Stomach (tissue), 9 donors: ENCODE results near the gene FAAP100. TPM values are rescaled to one million over a fixed set of nuclear protein-coding genes. Genes with fewer than 3 reads are reported as not detected.

Experiments
- DNase-seq, 2 donors: peaks; one replicate each; pipeline versions ENCODE4 v3.0.0 to v3.0.0-alpha.2; 2013 to 2019
- H3K27ac ChIP-seq, 5 donors: fragments of 200-600 bp in 4 of 5; sonication (generic) in 4 of 5; one replicate each; pipeline ENCODE4 v1.5.1; 2013 to 2019; ENCODE audit warnings: mild to moderate bottlenecking in 1 of 5, moderate library complexity in 1 of 5
- H3K27me3 ChIP-seq, 3 donors: fragments of 200-600 bp; sonication (generic); one replicate each; pipeline ENCODE4 v1.5.1; 2017 to 2019; ENCODE audit warnings: mixed run types in 1 of 3
- H3K36me3 ChIP-seq, 4 donors: fragments of 200-600 bp; sonication (generic); 1 replicate in 3 of 4; 2 replicates in 1 of 4; pipeline ENCODE4 v1.5.1; 2016 to 2019
- H3K4me1 ChIP-seq, 4 donors: fragments of 200-600 bp; sonication (generic); one replicate each; pipeline ENCODE4 v1.5.1; 2016 to 2019
- H3K4me3 ChIP-seq, 4 donors: fragments of 200-600 bp; sonication (generic) in 3 of 4; one replicate each; pipeline ENCODE4 v1.5.1; 2016 to 2019; ENCODE audit warnings: mild to moderate bottlenecking in 1 of 4
- H3K9me3 ChIP-seq, 4 donors: fragments of 200-600 bp; sonication (generic); one replicate each; pipeline ENCODE4 v1.5.1; 2016 to 2019
- CTCF ChIP-seq, 7 experiments: fragments of 450-650 bp in 4 of 7; fragments of 200-600 bp in 3 of 7; sonication (generic) in 3 of 7; IDR thresholded peaks; one replicate each; pipeline ENCODE4 v1.5.1; 2016 to 2019; ENCODE audit warnings: antibody characterized with exemption in 7 of 7, control low read depth in 2 of 7, mild to moderate bottlenecking in 1 of 7
- EP300 ChIP-seq: sonication (generic); formaldehyde crosslinking; IDR thresholded peaks from one replicate; pipeline ENCODE4 v1.6.1; 2017; ENCODE audit warnings: antibody characterized with exemption
- POLR2A ChIP-seq, 4 donors: fragments of 450-650 bp; IDR thresholded peaks; one replicate each; pipeline ENCODE4 v1.6.1; 2016; ENCODE audit warnings: antibody characterized with exemption in 4 of 4, control low read depth in 2 of 4, mild to moderate bottlenecking in 1 of 4, moderate library complexity in 1 of 4
- POLR2AphosphoS5 ChIP-seq, 3 donors: sonication (generic); formaldehyde crosslinking; IDR thresholded peaks; one replicate each; pipeline ENCODE4 v1.6.1; 2016; ENCODE audit warnings: antibody characterized with exemption in 3 of 3
- WGBS, 5 donors: extraction: QIAGEN DNeasy Blood & Tissue Kit in 3 of 5; methylation state at CpG; one replicate each; pipeline versions ENCODE4 v1.1.5 to v1.1.7; 2013 to 2018; 5-methylcytosine and 5-hydroxymethylcytosine counted together
- intact Hi-C: fragments of 100-400 bp; cut with DNase I; formaldehyde crosslinking; loops from one replicate; pipeline ENCODE4 v1.15.1; 2023; ENCODE audit warnings: low total_unique reads
- polyA plus RNA-seq, 3 donors: library from polyadenylated mRNA; stranded (reverse); fragments of 200-250 nt; gene quantifications; one replicate each; pipeline ENCODE4 v1.2.3, GENCODE V29; 2013
- total RNA-seq, 5 donors: library from RNA; depleted of rRNA; stranded (reverse); fragments of >200 nt; gene quantifications; one replicate each; pipeline versions ENCODE4 v1.1.0 to v1.2.3, GENCODE V29; 2014 to 2016
- donor health status: healthy with polysubstance abuse.
- donor health status: Bipolar disorder and iron deficiency.
- donor health status: healthy.

FAAP100 gene
- total and polyA plus RNA-seq, 8 donors, result 11.9 to 130 (median 24.3) TPM

- Histone ChIP-seq H3K36me3 (peaks cover 59 to 74% (median 72%) of the 10 kb centered on the region in 4 donors), H3K27ac (no peak overlapping the region), H3K4me1 (peaks cover 12 to 42% (median 14%) of the 10 kb centered on the region in 4 donors), H3K4me3 (no peak overlapping the region), H3K9me3 (no peaks in the 10 kb centered on the region), H3K27me3 (no peaks in the 10 kb centered on the region)
- DNase-seq, result no peak
- 87 to 93% (median 90%) methylated on average over 8 to 12 of the region's 12 CpGs for WGBS, 5 donors
- intact Hi-C loops, result no loop called here
- TF ChIP-seq CTCF (IDR thresholded peaks at IDR 0.05), result no peak
- TF ChIP-seq POLR2AphosphoS5 (IDR thresholded peaks at IDR 0.05), result no peak
- TF ChIP-seq POLR2A (IDR thresholded peaks at IDR 0.05), result no peak
- TF ChIP-seq EP300, result no peak
Measured at GRCh38 chr17:81558115-81558468, 5.9 kb upstream of the FAAP100 start.

- peaks cover 15 to 45% (median 17%) of the 10 kb centered on the region in 4 donors for H3K4me1 ChIP-seq
- WGBS, 5 donors, result 75 to 89% (median 85%) methylated on average over 14 to 21 of the region's 21 CpGs
- no peak for DNase-seq
- TF ChIP-seq EP300 (no peak), POLR2AphosphoS5 (IDR thresholded peaks at IDR 0.05) (no peak), POLR2A (IDR thresholded peaks at IDR 0.05) (no peak), CTCF (IDR thresholded peaks at IDR 0.05) (no peak)
- no peak overlapping the region for H3K4me3 ChIP-seq
- H3K36me3 ChIP-seq, result peaks cover 55 to 68% (median 66%) of the 10 kb centered on the region in 4 donors
- no peaks in the 10 kb centered on the region for H3K9me3 ChIP-seq
- H3K27ac ChIP-seq, result no peak overlapping the region
- H3K27me3 ChIP-seq, result no peaks in the 10 kb centered on the region
- intact Hi-C loops, result no loop called here
Measured at GRCh38 chr17:81557276-81558114, 5.3 kb upstream of the FAAP100 start.

GRCh38 chr17:81556863-81557262 is 4.7 kb upstream of the FAAP100 start:
- WGBS, 5 donors, result 71 to 85% (median 81%) methylated on average over 6 of the region's 6 CpGs

More at GRCh38 chr17:81556863-81557262, 4.7 kb upstream of the FAAP100 start:
- no peak for DNase-seq
- H3K27me3 ChIP-seq, result no peaks in the 10 kb centered on the region
- intact Hi-C loops, result no loop called here
- H3K9me3 ChIP-seq, result no peaks in the 10 kb centered on the region
- no peak for TF ChIP-seq CTCF (IDR thresholded peaks at IDR 0.05)
- TF ChIP-seq EP300, result no peak
- TF ChIP-seq POLR2A (IDR thresholded peaks at IDR 0.05), result no peak
- no peak for TF ChIP-seq POLR2AphosphoS5 (IDR thresholded peaks at IDR 0.05)
- peaks cover 16 to 45% (median 17%) of the 10 kb centered on the region in 4 donors for H3K4me1 ChIP-seq
- no peak overlapping the region for H3K27ac ChIP-seq
- no peak overlapping the region for H3K4me3 ChIP-seq
- peaks cover 49 to 62% (median 59%) of the 10 kb centered on the region in 4 donors for H3K36me3 ChIP-seq
